WTC11 (cell line): ENCODE results near the gene LUC7L3. TPM values are rescaled to one million over a fixed set of nuclear protein-coding genes. Genes with fewer than 3 reads are reported as not detected.

Experiments
- ATAC-seq: fragments of 200-7000 bp; cut with Tn5 transposase; 2 replicates; pipeline ENCODE4 v1.10.0; 2021; ENCODE audit warnings: mild to moderate bottlenecking, moderate library complexity
- CTCF ChIA-PET: fragments of 300-600 bp; sonication (Branson Sonifier 250); formaldehyde crosslinking; loops from one replicate; lab custom pipeline; 2021; ENCODE audit warnings: antibody characterized with exemption; lab: Charles Lee
- POLR2A ChIA-PET: fragments of 350-600 bp; sonication (Branson Sonifier 250); formaldehyde crosslinking; loops from one replicate; lab custom pipeline; 2021; ENCODE audit warnings: antibody characterized with exemption; lab: Charles Lee
- DNase-seq: peaks from one replicate; pipeline ENCODE4 v3.0.0; 2021; ENCODE audit warnings: low spot score
- H3K27ac Mint-ChIP-seq: 2 replicates; pipeline ENCODE4 v1.8.0; 2021; ENCODE audit warnings: mixed read lengths
- H3K27me3 Mint-ChIP-seq: 2 replicates; pipeline ENCODE4 v1.8.0; 2021; ENCODE audit warnings: low read depth, mild to moderate bottlenecking, moderate library complexity, mixed read lengths
- H3K36me3 Mint-ChIP-seq: 2 replicates; pipeline ENCODE4 v1.8.0; 2021; ENCODE audit warnings: mixed read lengths
- H3K4me1 Mint-ChIP-seq: 2 replicates; pipeline ENCODE4 v1.8.0; 2022; ENCODE audit warnings: mixed read lengths
- H3K4me3 Mint-ChIP-seq: 2 replicates; pipeline ENCODE4 v1.8.0; 2021; ENCODE audit warnings: mild to moderate bottlenecking, moderate library complexity, mixed read lengths
- H3K9me3 Mint-ChIP-seq: 2 replicates; pipeline ENCODE4 v1.8.0; 2021; ENCODE audit warnings: mixed read lengths
- ATF2 ChIP-seq: sonication (generic); formaldehyde crosslinking; IDR thresholded peaks from 2 replicates; pipeline ENCODE4 v1.8.1; 2022; ENCODE audit warnings: low read depth, missing genetic modification reagents, borderline replicate concordance
- ATF6 ChIP-seq: sonication (generic); formaldehyde crosslinking; IDR thresholded peaks from 2 replicates; pipeline ENCODE4 v1.8.1; 2023; ENCODE audit warnings: mild to moderate bottlenecking, missing genetic modification reagents
- EMX1 ChIP-seq: fragments of 250-450 bp; sonication (Bioruptor Pico); IDR thresholded peaks from 2 replicates; pipeline ENCODE4 v1.8.0; 2021; ENCODE audit warnings: mild to moderate bottlenecking
- ETV6 ChIP-seq: sonication (generic); formaldehyde crosslinking; IDR thresholded peaks from 2 replicates; pipeline ENCODE4 v1.8.1; 2022; ENCODE audit warnings: mild to moderate bottlenecking, missing genetic modification reagents
- FOXJ3 ChIP-seq: sonication (generic); formaldehyde crosslinking; IDR thresholded peaks from 2 replicates; pipeline ENCODE4 v1.9.0; 2021; ENCODE audit warnings: missing genetic modification reagents, mild to moderate bottlenecking, borderline replicate concordance
- GRHL2 ChIP-seq: fragments of 250-450 bp; sonication (Bioruptor Pico); IDR thresholded peaks from 2 replicates; pipeline ENCODE4 v1.8.0; 2022; ENCODE audit warnings: mild to moderate bottlenecking, moderate library complexity; ENCODE audit not compliant: insufficient replicate concordance, severe bottlenecking
- IRF2 ChIP-seq: sonication (generic); formaldehyde crosslinking; IDR thresholded peaks from 2 replicates; pipeline ENCODE4 v1.8.0; 2022; ENCODE audit warnings: low read depth, missing genetic modification reagents, borderline replicate concordance
- NR1H2 ChIP-seq: sonication (generic); formaldehyde crosslinking; IDR thresholded peaks from 2 replicates; pipeline ENCODE4 v1.9.0; 2021; ENCODE audit warnings: mild to moderate bottlenecking, moderate library complexity, missing genetic modification reagents
- PRDM15 ChIP-seq: sonication (generic); formaldehyde crosslinking; IDR thresholded peaks from 2 replicates; pipeline ENCODE4 v1.8.0; 2022; ENCODE audit warnings: missing genetic modification reagents
- SMAD3 ChIP-seq: sonication (generic); formaldehyde crosslinking; IDR thresholded peaks from 2 replicates; pipeline ENCODE4 v1.8.0; 2022; ENCODE audit warnings: missing genetic modification reagents, mild to moderate bottlenecking, borderline replicate concordance
- SP1 ChIP-seq: sonication (generic); formaldehyde crosslinking; conservative IDR thresholded peaks from 2 replicates; pipeline ENCODE4 v1.8.1; 2022; ENCODE audit warnings: missing genetic modification reagents
- TEAD4 ChIP-seq: sonication (generic); formaldehyde crosslinking; IDR thresholded peaks from 2 replicates; pipeline ENCODE4 v1.8.0; 2022; ENCODE audit warnings: mild to moderate bottlenecking, missing genetic modification reagents
- ZBTB21 ChIP-seq: sonication (generic); formaldehyde crosslinking; IDR thresholded peaks from 2 replicates; pipeline ENCODE4 v1.8.1; 2023; ENCODE audit warnings: mild to moderate bottlenecking, missing genetic modification reagents, borderline replicate concordance
- ZNF281 ChIP-seq: sonication (generic); formaldehyde crosslinking; IDR thresholded peaks from 2 replicates; pipeline ENCODE4 v1.8.0; 2023; ENCODE audit warnings: mild to moderate bottlenecking, missing genetic modification reagents
- ZNF423 ChIP-seq: fragments of 250-450 bp; sonication (Bioruptor Pico); IDR thresholded peaks from 2 replicates; pipeline ENCODE4 v2.1.2; 2022; ENCODE audit warnings: mild to moderate bottlenecking, moderate library complexity
- total RNA-seq: library from RNA; stranded (reverse); gene quantifications from 3 replicates; pipeline ENCODE4 v1.2.3, GENCODE V29; 2021
- TF ChIP-seq, protein P1 (sequence below): sonication (generic); formaldehyde crosslinking; IDR thresholded peaks from 2 replicates; pipeline ENCODE4 v1.8.1; 2023; ENCODE audit warnings: mild to moderate bottlenecking, missing genetic modification reagents
- TF ChIP-seq, protein P2 (sequence below): sonication (generic); formaldehyde crosslinking; IDR thresholded peaks from 2 replicates; pipeline ENCODE4 v1.8.0; 2022; ENCODE audit warnings: mild to moderate bottlenecking, missing genetic modification reagents
- TF ChIP-seq, protein P3 (sequence below): sonication (generic); formaldehyde crosslinking; IDR thresholded peaks from 2 replicates; pipeline ENCODE4 v1.8.1; 2023; ENCODE audit warnings: mild to moderate bottlenecking, missing genetic modification reagents, moderate library complexity
- TF ChIP-seq, protein P4 (sequence below): fragments of 250-450 bp; sonication (Bioruptor Pico); IDR thresholded peaks from 2 replicates; pipeline ENCODE4 v1.9.0; 2021; ENCODE audit warnings: mild to moderate bottlenecking, borderline replicate concordance

LUC7L3 gene
- total RNA-seq, 1 experiment from 2014 or later = 190 TPM

DNA sequence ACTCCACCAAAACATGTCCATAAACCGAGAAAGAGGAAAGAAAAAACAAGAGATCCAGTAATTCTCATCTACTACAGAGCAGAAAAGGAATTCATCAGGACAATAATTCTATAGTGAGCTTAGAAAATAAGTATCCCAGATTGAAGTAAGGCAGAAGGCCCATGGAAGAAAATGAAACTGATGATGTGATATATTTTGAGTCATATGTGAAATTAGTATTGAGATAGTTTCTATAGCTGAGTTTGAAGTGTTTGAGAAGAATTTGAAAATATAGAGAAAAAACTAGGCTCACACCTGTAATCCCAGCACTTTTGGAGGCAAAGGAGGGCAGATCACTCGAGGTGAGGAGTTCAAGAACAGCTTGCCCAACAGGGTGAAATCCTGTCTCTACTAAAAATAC lies 19.7 kb downstream of the LUC7L3 start:
- H3K27me3 Mint-ChIP-seq = no peaks in the 10 kb centered on the region
- H3K4me1 Mint-ChIP-seq = no peaks in the 10 kb centered on the region; the same call in 1 of the 2 replicates
- 0 out of 2 replicates have a peak overlapping the region, but pooled peaks have one; percentile 15 for H3K27ac Mint-ChIP-seq
- no peak for DNase-seq
- CTCF ChIA-PET = interaction anchor here (0.9 kb wide), 1 partner anchor 113 kb away, joined by 3 read pairs; no protein-coding TSS in a partner anchor
- no peaks in the 10 kb centered on the region for H3K9me3 Mint-ChIP-seq
- POLR2A ChIA-PET = no interaction called here
- ATAC-seq = no peak
- H3K36me3 Mint-ChIP-seq = peaks cover 69% of the 10 kb centered on the region
- no peak overlapping the region for H3K4me3 Mint-ChIP-seq
- TF ChIP-seq ZBTB21 (no peak), IRF2 (CRISPR knock-in tag) (no peak), ZNF281 (CRISPR knock-in tag) (no peak), ZNF423 (no peak), SMAD3 (CRISPR knock-in tag) (no peak), FOXJ3 (CRISPR knock-in tag) (no peak), GRHL2 (no peak), NR1H2 (CRISPR knock-in tag) (no peak), ATF2 (CRISPR knock-in tag) (no peak), PRDM15 (no peak), ETV6 (CRISPR knock-in tag) (no peak), EMX1 (CRISPR knock-in tag) (no peak), TEAD4 (no peak), ATF6 (CRISPR knock-in tag) (no peak), SP1 (CRISPR knock-in tag) (no peak)
- TF ChIP-seq, protein P1, sequence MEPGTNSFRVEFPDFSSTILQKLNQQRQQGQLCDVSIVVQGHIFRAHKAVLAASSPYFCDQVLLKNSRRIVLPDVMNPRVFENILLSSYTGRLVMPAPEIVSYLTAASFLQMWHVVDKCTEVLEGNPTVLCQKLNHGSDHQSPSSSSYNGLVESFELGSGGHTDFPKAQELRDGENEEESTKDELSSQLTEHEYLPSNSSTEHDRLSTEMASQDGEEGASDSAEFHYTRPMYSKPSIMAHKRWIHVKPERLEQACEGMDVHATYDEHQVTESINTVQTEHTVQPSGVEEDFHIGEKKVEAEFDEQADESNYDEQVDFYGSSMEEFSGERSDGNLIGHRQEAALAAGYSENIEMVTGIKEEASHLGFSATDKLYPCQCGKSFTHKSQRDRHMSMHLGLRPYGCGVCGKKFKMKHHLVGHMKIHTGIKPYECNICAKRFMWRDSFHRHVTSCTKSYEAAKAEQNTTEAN (CRISPR knock-in tag) = no peak
- TF ChIP-seq, protein P2, sequence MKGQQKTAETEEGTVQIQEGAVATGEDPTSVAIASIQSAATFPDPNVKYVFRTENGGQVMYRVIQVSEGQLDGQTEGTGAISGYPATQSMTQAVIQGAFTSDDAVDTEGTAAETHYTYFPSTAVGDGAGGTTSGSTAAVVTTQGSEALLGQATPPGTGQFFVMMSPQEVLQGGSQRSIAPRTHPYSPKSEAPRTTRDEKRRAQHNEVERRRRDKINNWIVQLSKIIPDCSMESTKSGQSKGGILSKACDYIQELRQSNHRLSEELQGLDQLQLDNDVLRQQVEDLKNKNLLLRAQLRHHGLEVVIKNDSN (CRISPR knock-in tag) = no peak
- TF ChIP-seq, protein P3, sequence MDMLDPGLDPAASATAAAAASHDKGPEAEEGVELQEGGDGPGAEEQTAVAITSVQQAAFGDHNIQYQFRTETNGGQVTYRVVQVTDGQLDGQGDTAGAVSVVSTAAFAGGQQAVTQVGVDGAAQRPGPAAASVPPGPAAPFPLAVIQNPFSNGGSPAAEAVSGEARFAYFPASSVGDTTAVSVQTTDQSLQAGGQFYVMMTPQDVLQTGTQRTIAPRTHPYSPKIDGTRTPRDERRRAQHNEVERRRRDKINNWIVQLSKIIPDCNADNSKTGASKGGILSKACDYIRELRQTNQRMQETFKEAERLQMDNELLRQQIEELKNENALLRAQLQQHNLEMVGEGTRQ = no peak
- TF ChIP-seq, protein P4, sequence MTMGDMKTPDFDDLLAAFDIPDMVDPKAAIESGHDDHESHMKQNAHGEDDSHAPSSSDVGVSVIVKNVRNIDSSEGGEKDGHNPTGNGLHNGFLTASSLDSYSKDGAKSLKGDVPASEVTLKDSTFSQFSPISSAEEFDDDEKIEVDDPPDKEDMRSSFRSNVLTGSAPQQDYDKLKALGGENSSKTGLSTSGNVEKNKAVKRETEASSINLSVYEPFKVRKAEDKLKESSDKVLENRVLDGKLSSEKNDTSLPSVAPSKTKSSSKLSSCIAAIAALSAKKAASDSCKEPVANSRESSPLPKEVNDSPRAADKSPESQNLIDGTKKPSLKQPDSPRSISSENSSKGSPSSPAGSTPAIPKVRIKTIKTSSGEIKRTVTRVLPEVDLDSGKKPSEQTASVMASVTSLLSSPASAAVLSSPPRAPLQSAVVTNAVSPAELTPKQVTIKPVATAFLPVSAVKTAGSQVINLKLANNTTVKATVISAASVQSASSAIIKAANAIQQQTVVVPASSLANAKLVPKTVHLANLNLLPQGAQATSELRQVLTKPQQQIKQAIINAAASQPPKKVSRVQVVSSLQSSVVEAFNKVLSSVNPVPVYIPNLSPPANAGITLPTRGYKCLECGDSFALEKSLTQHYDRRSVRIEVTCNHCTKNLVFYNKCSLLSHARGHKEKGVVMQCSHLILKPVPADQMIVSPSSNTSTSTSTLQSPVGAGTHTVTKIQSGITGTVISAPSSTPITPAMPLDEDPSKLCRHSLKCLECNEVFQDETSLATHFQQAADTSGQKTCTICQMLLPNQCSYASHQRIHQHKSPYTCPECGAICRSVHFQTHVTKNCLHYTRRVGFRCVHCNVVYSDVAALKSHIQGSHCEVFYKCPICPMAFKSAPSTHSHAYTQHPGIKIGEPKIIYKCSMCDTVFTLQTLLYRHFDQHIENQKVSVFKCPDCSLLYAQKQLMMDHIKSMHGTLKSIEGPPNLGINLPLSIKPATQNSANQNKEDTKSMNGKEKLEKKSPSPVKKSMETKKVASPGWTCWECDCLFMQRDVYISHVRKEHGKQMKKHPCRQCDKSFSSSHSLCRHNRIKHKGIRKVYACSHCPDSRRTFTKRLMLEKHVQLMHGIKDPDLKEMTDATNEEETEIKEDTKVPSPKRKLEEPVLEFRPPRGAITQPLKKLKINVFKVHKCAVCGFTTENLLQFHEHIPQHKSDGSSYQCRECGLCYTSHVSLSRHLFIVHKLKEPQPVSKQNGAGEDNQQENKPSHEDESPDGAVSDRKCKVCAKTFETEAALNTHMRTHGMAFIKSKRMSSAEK (CRISPR knock-in tag) = no peak
